Right lobe of liver (tissue), 4 donors: Measurements from ENCODE around the gene BRMS1.

Experiments
- POLR2A ChIP-seq: fragments of 450-650 bp; IDR thresholded peaks from one replicate; pipeline ENCODE4 v1.6.1; 2017; ENCODE audit warnings: antibody characterized with exemption, mild to moderate bottlenecking
- TF ChIP-seq, protein P1 (sequence below), 4 donors: fragments of 200-600 bp in 3 of 4; fragments of 450-650 bp in 1 of 4; IDR thresholded peaks; one replicate each; pipeline versions ENCODE4 v1.5.1 to v1.8.0; 2016 to 2022; ENCODE audit warnings: antibody characterized with exemption in 4 of 4, mild to moderate bottlenecking in 2 of 4
- donor health status: DM: no; HTN: no; CAD: no.
- donor health status: DM: no; HTN: no; CAD: no.
- donor health status: DM: no; HTN: yes; CAD: no.

DNA sequence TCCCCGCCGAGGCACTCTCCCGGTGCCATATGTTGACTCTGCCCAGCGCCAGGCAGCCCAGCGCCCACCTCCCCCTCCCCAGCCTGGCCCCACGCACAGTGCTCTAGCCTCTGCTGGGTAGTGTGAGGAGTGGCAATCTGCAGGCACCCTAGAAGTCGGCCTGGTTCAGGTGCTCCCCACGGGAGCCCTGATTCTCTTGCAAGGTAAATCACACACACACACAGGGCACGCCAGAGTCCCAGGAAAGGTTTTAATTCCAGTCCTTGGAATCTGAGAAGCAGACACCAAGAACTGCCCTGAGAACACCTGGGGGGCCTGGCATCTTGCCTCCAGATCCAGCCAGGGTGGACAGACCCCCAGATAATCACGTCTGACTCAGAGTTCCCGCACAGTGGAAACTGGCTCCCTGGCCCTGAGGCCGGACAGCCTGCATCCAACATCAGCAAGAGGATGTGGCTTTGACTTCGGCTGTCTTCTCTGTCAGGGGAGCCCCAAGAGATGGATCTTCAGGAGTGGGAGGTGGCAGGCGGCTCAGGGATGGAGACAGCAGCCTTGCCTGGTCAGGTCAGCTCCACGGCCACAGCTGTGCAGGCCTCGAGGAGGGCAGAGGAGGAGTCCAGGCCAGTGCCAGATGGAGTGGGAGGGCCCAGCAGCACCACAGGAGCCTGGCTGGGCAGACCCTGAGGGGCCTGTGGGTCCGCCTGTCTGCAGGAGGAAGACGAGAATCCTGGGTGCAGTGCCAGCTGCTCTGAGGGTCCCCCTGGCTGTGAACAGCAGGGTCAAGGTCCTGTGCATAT, 7.6 kb downstream of the BRMS1 start:
- TF ChIP-seq, protein P1, sequence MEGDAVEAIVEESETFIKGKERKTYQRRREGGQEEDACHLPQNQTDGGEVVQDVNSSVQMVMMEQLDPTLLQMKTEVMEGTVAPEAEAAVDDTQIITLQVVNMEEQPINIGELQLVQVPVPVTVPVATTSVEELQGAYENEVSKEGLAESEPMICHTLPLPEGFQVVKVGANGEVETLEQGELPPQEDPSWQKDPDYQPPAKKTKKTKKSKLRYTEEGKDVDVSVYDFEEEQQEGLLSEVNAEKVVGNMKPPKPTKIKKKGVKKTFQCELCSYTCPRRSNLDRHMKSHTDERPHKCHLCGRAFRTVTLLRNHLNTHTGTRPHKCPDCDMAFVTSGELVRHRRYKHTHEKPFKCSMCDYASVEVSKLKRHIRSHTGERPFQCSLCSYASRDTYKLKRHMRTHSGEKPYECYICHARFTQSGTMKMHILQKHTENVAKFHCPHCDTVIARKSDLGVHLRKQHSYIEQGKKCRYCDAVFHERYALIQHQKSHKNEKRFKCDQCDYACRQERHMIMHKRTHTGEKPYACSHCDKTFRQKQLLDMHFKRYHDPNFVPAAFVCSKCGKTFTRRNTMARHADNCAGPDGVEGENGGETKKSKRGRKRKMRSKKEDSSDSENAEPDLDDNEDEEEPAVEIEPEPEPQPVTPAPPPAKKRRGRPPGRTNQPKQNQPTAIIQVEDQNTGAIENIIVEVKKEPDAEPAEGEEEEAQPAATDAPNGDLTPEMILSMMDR (IDR thresholded peaks at IDR 0.05): no peak
- TF ChIP-seq POLR2A: no peak
